ENCODE data around the gene KRTAP10-10.
"Not testable (repeated sequence)": the region's sequence is repeated elsewhere in the genome, so short reads cannot be mapped to it uniquely, and the experiment has no call there.

The KRTAP10-10 gene

DNA sequence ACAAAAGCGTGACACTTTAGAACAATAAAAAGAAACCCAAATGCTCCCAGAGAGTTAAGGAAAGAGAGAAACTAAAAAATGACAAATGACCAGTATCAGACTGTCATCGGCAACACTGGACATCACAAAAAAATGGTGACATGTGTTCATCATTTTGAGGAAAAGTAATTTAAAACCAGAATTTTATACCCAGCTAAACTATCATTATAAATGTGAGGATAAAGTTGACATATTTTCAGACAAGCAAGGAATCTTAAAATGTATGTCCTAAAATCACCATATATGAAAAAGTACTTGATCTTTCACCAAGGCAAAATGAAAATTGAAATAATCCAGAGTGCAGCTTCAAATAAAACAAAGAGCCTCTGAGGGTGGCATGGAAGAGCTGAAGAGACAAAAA lies 7.7 kb downstream of the KRTAP10-10 start:
- H3K9me3 ChIP-seq (ENCODE audit: control insufficient read depth, insufficient read depth, low read depth, low read length): peaks cover 23% of the 10 kb centered on the region
- H3K27ac ChIP-seq (ENCODE audit: low read depth, low read length): no peak overlapping the region
- no peaks in the 10 kb centered on the region for H3K36me3 ChIP-seq (ENCODE audit: control insufficient read depth, insufficient read depth, low read length)
- no peak overlapping the region for H3K9ac ChIP-seq (ENCODE audit: low read length)
- no peak overlapping the region for H3K4me3 ChIP-seq (ENCODE audit: low read depth, low read length)
- peaks cover 9% of the 10 kb centered on the region for H3K4me1 ChIP-seq (ENCODE audit: control insufficient read depth, insufficient read depth, low read length)
- H3K27me3 ChIP-seq (ENCODE audit: control insufficient read depth, insufficient read depth, low read length): no peaks in the 10 kb centered on the region

DNA sequence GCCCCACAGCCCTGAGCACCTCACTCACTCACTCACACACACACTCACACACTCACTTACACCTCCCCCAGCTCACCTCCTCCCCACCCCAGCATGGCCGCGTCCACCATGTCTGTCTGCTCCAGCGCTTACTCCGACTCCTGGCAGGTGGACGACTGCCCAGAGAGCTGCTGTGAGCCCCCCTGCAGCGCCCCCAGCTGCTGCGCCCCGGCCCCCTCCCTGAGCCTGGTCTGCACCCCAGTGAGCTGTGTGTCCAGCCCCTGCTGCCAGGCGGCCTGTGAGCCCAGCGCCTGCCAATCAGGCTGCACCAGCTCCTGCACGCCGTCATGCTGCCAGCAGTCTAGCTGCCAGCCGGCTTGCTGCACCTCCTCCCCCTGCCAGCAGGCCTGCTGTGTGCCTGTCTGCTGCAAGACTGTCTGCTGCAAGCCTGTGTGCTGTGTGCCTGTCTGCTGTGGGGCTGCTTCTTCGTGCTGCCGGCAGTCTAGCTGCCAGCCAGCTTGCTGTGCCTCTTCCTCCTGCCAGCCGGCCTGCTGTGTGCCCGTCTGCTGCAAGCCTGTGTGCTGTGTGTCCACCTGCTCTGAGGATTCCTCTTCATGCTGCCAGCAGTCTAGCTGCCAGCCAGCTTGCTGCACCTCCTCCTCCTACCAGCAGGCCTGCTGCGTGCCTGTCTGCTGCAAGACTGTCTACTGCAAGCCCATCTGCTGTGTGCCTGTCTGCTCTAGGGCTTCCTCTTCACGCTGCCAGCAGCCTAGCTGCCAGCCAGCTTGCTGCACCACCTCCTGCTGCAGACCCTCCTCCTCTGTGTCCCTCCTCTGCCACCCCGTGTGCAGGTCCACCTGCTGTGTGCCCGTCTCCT lies 9.4 kb downstream of the KRTAP10-10 start, which contains the start of gene KRTAP10-11:
Gene KRTAP10-11 (plus strand): TSS at position 49 of the 856 bp plus-strand sequence. CDS start 45 bp downstream, at position 94.
- not testable (repeated sequence) for H3K27me3 ChIP-seq (ENCODE audit: control insufficient read depth, insufficient read depth, low read length); H3K9ac ChIP-seq (ENCODE audit: low read length); H3K4me1 ChIP-seq (ENCODE audit: control insufficient read depth, insufficient read depth, low read length); H3K4me3 ChIP-seq (ENCODE audit: low read depth, low read length); H3K36me3 ChIP-seq (ENCODE audit: control insufficient read depth, insufficient read depth, low read length); H3K27ac ChIP-seq (ENCODE audit: low read depth, low read length)
- peaks cover 16% of the 10 kb centered on the region for H3K9me3 ChIP-seq (ENCODE audit: control insufficient read depth, insufficient read depth, low read depth, low read length)

DNA sequence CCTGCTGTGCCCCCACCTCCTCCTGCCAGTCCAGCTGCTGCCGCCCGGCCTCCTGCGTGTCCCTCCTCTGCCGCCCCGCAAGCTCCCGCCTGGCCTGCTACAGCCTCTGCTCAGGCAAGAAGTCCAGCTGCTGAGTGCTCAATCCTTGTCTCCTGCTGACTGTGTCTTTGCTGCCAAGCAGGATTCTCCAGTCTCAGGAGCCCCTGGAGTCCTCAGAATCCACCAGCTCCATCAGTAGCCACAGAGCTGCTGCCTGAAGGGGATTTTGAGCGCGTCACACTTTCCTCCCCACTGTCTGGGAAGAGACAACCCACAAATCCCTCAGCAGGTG lies 10.0 kb downstream of the KRTAP10-10 start:
- Histone ChIP-seq H3K9ac (ENCODE audit: low read length) (no peak overlapping the region), H3K27me3 (ENCODE audit: control insufficient read depth, insufficient read depth, low read length) (no peaks in the 10 kb centered on the region), H3K4me3 (ENCODE audit: low read depth, low read length) (no peak overlapping the region), H3K4me1 (ENCODE audit: control insufficient read depth, insufficient read depth, low read length) (peaks cover 9% of the 10 kb centered on the region), H3K27ac (ENCODE audit: low read depth, low read length) (no peak overlapping the region), H3K9me3 (ENCODE audit: control insufficient read depth, insufficient read depth, low read depth, low read length) (peaks cover 16% of the 10 kb centered on the region), H3K36me3 (ENCODE audit: control insufficient read depth, insufficient read depth, low read length) (no peaks in the 10 kb centered on the region)

GRCh38 chr21:44648557-44649311 lies 11.6 kb downstream of the KRTAP10-10 start:
- peaks cover 11% of the 10 kb centered on the region for H3K9me3 ChIP-seq (ENCODE audit: control insufficient read depth, insufficient read depth, low read depth, low read length)
- H3K4me3 ChIP-seq (ENCODE audit: low read depth, low read length): no peak overlapping the region
- H3K4me1 ChIP-seq (ENCODE audit: control insufficient read depth, insufficient read depth, low read length): peaks cover 9% of the 10 kb centered on the region
- no peaks in the 10 kb centered on the region for H3K27me3 ChIP-seq (ENCODE audit: control insufficient read depth, insufficient read depth, low read length)
- H3K36me3 ChIP-seq (ENCODE audit: control insufficient read depth, insufficient read depth, low read length): no peaks in the 10 kb centered on the region
- no peak overlapping the region for H3K9ac ChIP-seq (ENCODE audit: low read length)
- no peak overlapping the region for H3K27ac ChIP-seq (ENCODE audit: low read depth, low read length)

DNA sequence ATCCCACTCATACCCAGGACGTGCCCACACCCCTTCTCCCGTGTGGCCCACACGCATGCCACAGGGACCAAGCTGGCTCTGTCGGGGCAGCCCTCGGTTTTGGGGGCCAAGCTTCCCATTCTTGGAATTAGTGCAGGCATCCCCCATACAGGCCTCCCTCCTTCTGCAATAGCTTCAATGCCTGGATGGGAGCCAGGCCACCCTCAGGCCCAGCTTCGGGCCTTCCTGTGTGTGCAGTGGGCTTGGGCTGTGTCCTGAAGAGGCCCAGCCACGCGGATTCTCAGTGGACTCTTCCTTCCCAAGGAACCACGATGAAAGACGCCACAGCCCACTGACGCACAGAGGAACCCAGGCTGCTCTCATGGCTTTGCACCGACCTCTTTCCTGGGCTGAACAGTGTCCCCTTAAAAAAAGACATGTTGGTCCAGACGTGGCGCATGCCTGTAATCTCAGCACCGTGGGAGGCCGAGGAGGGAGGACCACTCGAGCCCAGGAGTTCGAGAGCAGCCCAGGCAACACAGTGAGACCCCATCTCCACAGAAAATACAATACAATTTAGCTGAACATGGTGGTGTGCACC lies 12.5 kb downstream of the KRTAP10-10 start:
- H3K9me3 ChIP-seq (ENCODE audit: control insufficient read depth, insufficient read depth, low read depth, low read length): peaks cover 5% of the 10 kb centered on the region; the same call in 1 of the 2 replicates
- no peak overlapping the region for H3K27ac ChIP-seq (ENCODE audit: low read depth, low read length)
- H3K4me1 ChIP-seq (ENCODE audit: control insufficient read depth, insufficient read depth, low read length): peaks cover 9% of the 10 kb centered on the region
- no peak overlapping the region for H3K9ac ChIP-seq (ENCODE audit: low read length)
- H3K4me3 ChIP-seq (ENCODE audit: low read depth, low read length): no peak overlapping the region
- H3K36me3 ChIP-seq (ENCODE audit: control insufficient read depth, insufficient read depth, low read length): no peaks in the 10 kb centered on the region
- no peaks in the 10 kb centered on the region for H3K27me3 ChIP-seq (ENCODE audit: control insufficient read depth, insufficient read depth, low read length)

- Histone ChIP-seq H3K9me3 (ENCODE audit: control insufficient read depth, insufficient read depth, low read depth, low read length) (peaks cover under 1% of the 10 kb centered on the region; the same call in 1 of the 2 replicates), H3K27me3 (ENCODE audit: control insufficient read depth, insufficient read depth, low read length) (no peaks in the 10 kb centered on the region)
These were observed 13.3 kb downstream of the KRTAP10-10 start for GRCh38 chr21:44650265-44650972.

GRCh38 chr21:44650973-44651675 lies 14.0 kb downstream of the KRTAP10-10 start:
- H3K27me3 ChIP-seq (ENCODE audit: control insufficient read depth, insufficient read depth, low read length): no peaks in the 10 kb centered on the region
- H3K27ac ChIP-seq (ENCODE audit: low read depth, low read length): no peak overlapping the region

More at GRCh38 chr21:44650265-44650972, 13.3 kb downstream of the KRTAP10-10 start:
- no peak overlapping the region for H3K27ac ChIP-seq (ENCODE audit: low read depth, low read length)
- H3K9ac ChIP-seq (ENCODE audit: low read length): no peak overlapping the region
- peaks cover 9% of the 10 kb centered on the region for H3K4me1 ChIP-seq (ENCODE audit: control insufficient read depth, insufficient read depth, low read length)
- no peaks in the 10 kb centered on the region for H3K36me3 ChIP-seq (ENCODE audit: control insufficient read depth, insufficient read depth, low read length)
- H3K4me3 ChIP-seq (ENCODE audit: low read depth, low read length): no peak overlapping the region

GRCh38 chr21:44653123-44653522 lies 16.0 kb downstream of the KRTAP10-10 start:
- no peaks in the 10 kb centered on the region for H3K9me3 ChIP-seq (ENCODE audit: control insufficient read depth, insufficient read depth, low read depth, low read length)
- no peaks in the 10 kb centered on the region for H3K27me3 ChIP-seq (ENCODE audit: control insufficient read depth, insufficient read depth, low read length)
- H3K27ac ChIP-seq (ENCODE audit: low read depth, low read length): no peak overlapping the region
- H3K36me3 ChIP-seq (ENCODE audit: control insufficient read depth, insufficient read depth, low read length): no peaks in the 10 kb centered on the region
- H3K4me1 ChIP-seq (ENCODE audit: control insufficient read depth, insufficient read depth, low read length): no peaks in the 10 kb centered on the region
- H3K4me3 ChIP-seq (ENCODE audit: low read depth, low read length): no peak overlapping the region
- no peak overlapping the region for H3K9ac ChIP-seq (ENCODE audit: low read length)

More at GRCh38 chr21:44650973-44651675, 14.0 kb downstream of the KRTAP10-10 start:
- H3K9ac ChIP-seq (ENCODE audit: low read length): no peak overlapping the region
- H3K4me1 ChIP-seq (ENCODE audit: control insufficient read depth, insufficient read depth, low read length): peaks cover 9% of the 10 kb centered on the region
- no peak overlapping the region for H3K4me3 ChIP-seq (ENCODE audit: low read depth, low read length)
- no peaks in the 10 kb centered on the region for H3K36me3 ChIP-seq (ENCODE audit: control insufficient read depth, insufficient read depth, low read length)
- H3K9me3 ChIP-seq (ENCODE audit: control insufficient read depth, insufficient read depth, low read depth, low read length): no peaks in the 10 kb centered on the region

GRCh38 chr21:44653656-44654575 lies 16.8 kb downstream of the KRTAP10-10 start:
- Histone ChIP-seq H3K9me3 (ENCODE audit: control insufficient read depth, insufficient read depth, low read depth, low read length) (no peaks in the 10 kb centered on the region), H3K27me3 (ENCODE audit: control insufficient read depth, insufficient read depth, low read length) (no peaks in the 10 kb centered on the region), H3K27ac (ENCODE audit: low read depth, low read length) (no peak overlapping the region), H3K4me3 (ENCODE audit: low read depth, low read length) (no peak overlapping the region), H3K9ac (ENCODE audit: low read length) (no peak overlapping the region), H3K36me3 (ENCODE audit: control insufficient read depth, insufficient read depth, low read length) (no peaks in the 10 kb centered on the region), H3K4me1 (ENCODE audit: control insufficient read depth, insufficient read depth, low read length) (peaks cover 5% of the 10 kb centered on the region)
